Duodenal mucosa (tissue), 2 donors: Measurements from ENCODE around the gene TACR1.

Experiments used
- H3K27ac ChIP-seq: one replicate; pipeline ENCODE4 v1.7.0; 2013; ENCODE audit warnings: low read depth, low read length
- H3K27me3 ChIP-seq, 2 donors: one replicate each; pipeline ENCODE4 v1.7.0; 2013; ENCODE audit warnings: low read length in 2 of 2, control low read depth in 1 of 2; ENCODE audit not compliant: insufficient read depth in 2 of 2, control insufficient read depth in 1 of 2
- H3K36me3 ChIP-seq, 2 donors: one replicate each; pipeline ENCODE4 v1.7.0; 2013; ENCODE audit warnings: low read length in 2 of 2, control low read depth in 1 of 2; ENCODE audit not compliant: insufficient read depth in 2 of 2, control insufficient read depth in 1 of 2
- H3K4me1 ChIP-seq, 2 donors: one replicate each; pipeline ENCODE4 v1.7.0; 2013; ENCODE audit warnings: low read length in 2 of 2, control low read depth in 1 of 2; ENCODE audit not compliant: insufficient read depth in 2 of 2, control insufficient read depth in 1 of 2
- H3K4me3 ChIP-seq, 2 donors: one replicate each; pipeline ENCODE4 v1.7.0; 2013; ENCODE audit warnings: low read length in 2 of 2, low read depth in 1 of 2
- H3K9ac ChIP-seq, 2 donors: one replicate each; pipeline ENCODE4 v1.7.0; 2013; ENCODE audit warnings: low read length in 2 of 2, low read depth in 1 of 2
- H3K9me3 ChIP-seq, 2 donors: one replicate each; pipeline ENCODE4 v1.7.0; 2013; ENCODE audit warnings: low read length in 2 of 2, control low read depth in 1 of 2; ENCODE audit not compliant: control insufficient read depth in 1 of 2

The TACR1 gene

GRCh38 chr2:75098856-75099255 lies 100.5 kb downstream of the TACR1 start:
- Histone ChIP-seq H3K4me3 (no peak overlapping the region), H3K36me3 (no peaks in the 10 kb centered on the region), H3K27ac (no peak overlapping the region), H3K9ac (no peak overlapping the region), H3K4me1 (no peaks in the 10 kb centered on the region), H3K9me3 (peaks cover 3 to 4% of the 10 kb centered on the region in 2 donors), H3K27me3 (no peaks in the 10 kb centered on the region)

GRCh38 chr2:75097831-75098230 lies 101.5 kb downstream of the TACR1 start:
- Histone ChIP-seq H3K4me1 (no peaks in the 10 kb centered on the region), H3K36me3 (no peaks in the 10 kb centered on the region), H3K9ac (no peak overlapping the region)

DNA sequence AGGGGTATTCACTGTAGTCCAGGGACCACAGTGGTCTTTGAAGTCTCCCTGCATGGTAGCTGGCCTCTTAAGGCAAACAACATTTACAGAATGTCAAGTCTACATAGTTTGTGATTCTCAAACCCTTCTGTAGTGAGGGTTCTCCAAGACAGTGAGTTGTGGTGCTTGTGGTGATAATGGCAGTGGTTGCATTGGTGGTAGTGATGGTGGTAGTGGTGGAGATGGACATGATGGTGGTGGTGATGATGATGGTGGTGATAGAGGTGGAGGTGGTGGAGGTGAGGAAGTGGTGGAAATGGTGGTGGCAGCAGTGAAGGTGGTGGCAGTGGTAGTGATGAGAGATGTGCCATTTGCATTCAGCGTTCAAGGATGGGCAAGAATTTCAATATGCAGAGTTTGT lies 104.9 kb downstream of the TACR1 start:
- Histone ChIP-seq H3K9ac (no peak overlapping the region), H3K4me1 (no peaks in the 10 kb centered on the region), H3K4me3 (no peak overlapping the region), H3K27me3 (no peaks in the 10 kb centered on the region), H3K27ac (no peak overlapping the region), H3K9me3 (no peaks in the 10 kb centered on the region), H3K36me3 (no peaks in the 10 kb centered on the region)

More at GRCh38 chr2:75097831-75098230, 101.5 kb downstream of the TACR1 start:
- Histone ChIP-seq H3K27ac (no peak overlapping the region), H3K4me3 (no peak overlapping the region), H3K9me3 (peaks cover 3 to 4% of the 10 kb centered on the region in 2 donors), H3K27me3 (no peaks in the 10 kb centered on the region)

- no peak overlapping the region for H3K9ac ChIP-seq
- no peaks in the 10 kb centered on the region for H3K27me3 ChIP-seq
- H3K36me3 ChIP-seq, result no peaks in the 10 kb centered on the region
- no peak overlapping the region for H3K4me3 ChIP-seq
- no peak overlapping the region for H3K27ac ChIP-seq
- H3K9me3 ChIP-seq, result no peaks in the 10 kb centered on the region
- H3K4me1 ChIP-seq, result no peaks in the 10 kb centered on the region
These were observed 108.4 kb downstream of the TACR1 start for GRCh38 chr2:75090770-75091515.

GRCh38 chr2:75089471-75089870 lies 109.8 kb downstream of the TACR1 start:
- Histone ChIP-seq H3K27me3 (no peaks in the 10 kb centered on the region), H3K9me3 (no peaks in the 10 kb centered on the region), H3K9ac (no peak overlapping the region), H3K36me3 (no peaks in the 10 kb centered on the region), H3K4me3 (no peak overlapping the region), H3K27ac (no peak overlapping the region), H3K4me1 (no peaks in the 10 kb centered on the region)

- H3K4me1 ChIP-seq, result no peaks in the 10 kb centered on the region
- H3K9ac ChIP-seq, result no peak overlapping the region
- no peak overlapping the region for H3K27ac ChIP-seq
These were observed 110.5 kb downstream of the TACR1 start for GRCh38 chr2:75088791-75089190.

GRCh38 chr2:75087736-75088135 lies 111.6 kb downstream of the TACR1 start:
- H3K27ac ChIP-seq, result no peak overlapping the region
- no peak overlapping the region for H3K9ac ChIP-seq
- no peaks in the 10 kb centered on the region for H3K27me3 ChIP-seq
- no peak overlapping the region for H3K4me3 ChIP-seq
- H3K36me3 ChIP-seq, result no peaks in the 10 kb centered on the region
- H3K4me1 ChIP-seq, result no peaks in the 10 kb centered on the region
- H3K9me3 ChIP-seq, result no peaks in the 10 kb centered on the region

More at GRCh38 chr2:75088791-75089190, 110.5 kb downstream of the TACR1 start:
- H3K9me3 ChIP-seq, result no peaks in the 10 kb centered on the region
- H3K27me3 ChIP-seq, result no peaks in the 10 kb centered on the region
- no peak overlapping the region for H3K4me3 ChIP-seq
- no peaks in the 10 kb centered on the region for H3K36me3 ChIP-seq

DNA sequence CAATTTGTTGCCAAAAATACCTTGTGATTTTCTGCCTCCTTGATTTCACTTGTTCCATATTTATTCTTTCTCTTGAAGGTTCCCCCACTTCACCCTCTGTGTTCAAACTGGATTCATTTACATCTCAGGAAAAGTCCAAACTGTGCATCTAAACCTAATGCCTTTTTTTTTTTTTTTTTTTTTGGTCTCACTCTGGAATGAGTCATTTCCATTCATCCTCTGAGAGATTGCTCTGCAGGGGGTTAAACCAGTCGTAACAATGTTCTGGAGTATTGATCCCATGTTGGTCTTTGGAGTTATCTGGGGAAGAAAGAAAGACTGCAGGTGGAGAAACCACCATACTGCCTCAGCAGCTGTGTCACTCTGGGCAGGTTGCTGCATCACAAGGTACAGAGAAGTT lies 119.7 kb downstream of the TACR1 start:
- Histone ChIP-seq H3K9ac (no peak overlapping the region), H3K4me1 (no peaks in the 10 kb centered on the region), H3K27me3 (no peaks in the 10 kb centered on the region), H3K4me3 (no peak overlapping the region), H3K27ac (no peak overlapping the region), H3K36me3 (no peaks in the 10 kb centered on the region), H3K9me3 (no peaks in the 10 kb centered on the region)

- no peaks in the 10 kb centered on the region for H3K4me1 ChIP-seq
- no peaks in the 10 kb centered on the region for H3K36me3 ChIP-seq
- no peaks in the 10 kb centered on the region for H3K9me3 ChIP-seq
- H3K27ac ChIP-seq, result no peak overlapping the region
- H3K4me3 ChIP-seq, result no peak overlapping the region
- H3K27me3 ChIP-seq, result no peaks in the 10 kb centered on the region
- H3K9ac ChIP-seq, result no peak overlapping the region
These were observed 121.4 kb downstream of the TACR1 start for GRCh38 chr2:75077909-75078308.

DNA sequence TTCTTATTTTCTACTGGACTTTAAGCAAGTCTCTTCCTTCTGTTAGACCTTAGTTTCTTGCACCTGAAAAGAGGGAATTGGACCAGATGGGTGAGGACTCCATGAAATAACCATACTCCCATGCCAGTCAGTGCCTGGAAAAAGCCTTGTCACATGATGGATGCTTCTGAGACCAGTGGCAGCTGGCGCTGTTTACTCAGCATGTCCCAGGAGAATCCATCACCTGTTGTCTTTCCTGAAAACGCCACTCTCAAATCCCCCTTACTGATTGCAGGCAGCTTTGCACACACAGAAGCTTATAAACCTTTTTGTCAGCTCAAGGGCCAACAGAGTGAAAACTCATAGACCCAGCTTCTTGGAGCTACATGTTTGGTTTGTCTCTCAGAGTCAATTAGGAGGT lies 123.2 kb downstream of the TACR1 start:
- Histone ChIP-seq H3K36me3 (no peaks in the 10 kb centered on the region), H3K4me1 (no peaks in the 10 kb centered on the region), H3K9ac (no peak overlapping the region), H3K4me3 (no peak overlapping the region), H3K27me3 (no peaks in the 10 kb centered on the region), H3K9me3 (no peaks in the 10 kb centered on the region), H3K27ac (no peak overlapping the region)
